GM12801 (cell line): ENCODE measurements around the gene PITPNC1.
A peak's percentile ranks its signal among the peaks of the same experiment; 100 is the strongest.

Source experiments
- TF ChIP-seq, protein P1 (sequence below): IDR thresholded peaks from one replicate; pipeline ENCODE4 v1.5.1; 2011; ENCODE audit warnings: control low read depth; ENCODE audit not compliant: insufficient read length; ENCODE audit errors: extremely low read depth

The PITPNC1 gene

DNA sequence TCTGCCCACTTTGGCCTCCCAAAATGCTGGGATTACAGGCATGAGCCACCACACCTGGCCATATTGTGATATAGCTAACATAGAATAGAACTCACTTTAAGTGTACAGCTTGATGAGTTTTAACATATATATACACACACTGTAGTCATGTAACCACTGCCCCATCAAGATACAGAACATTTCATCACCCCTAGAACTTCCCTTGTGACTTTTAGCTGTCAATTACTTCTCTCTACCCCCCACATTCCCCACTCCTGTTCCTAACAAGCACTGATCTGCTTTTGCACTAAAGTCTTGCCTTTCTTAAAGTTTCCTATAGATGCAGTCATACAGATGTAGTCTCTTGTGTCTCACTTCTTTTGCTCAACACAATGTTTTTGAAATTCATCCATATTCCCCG, 93.1 kb downstream of the PITPNC1 start:
- TF ChIP-seq, protein P1, sequence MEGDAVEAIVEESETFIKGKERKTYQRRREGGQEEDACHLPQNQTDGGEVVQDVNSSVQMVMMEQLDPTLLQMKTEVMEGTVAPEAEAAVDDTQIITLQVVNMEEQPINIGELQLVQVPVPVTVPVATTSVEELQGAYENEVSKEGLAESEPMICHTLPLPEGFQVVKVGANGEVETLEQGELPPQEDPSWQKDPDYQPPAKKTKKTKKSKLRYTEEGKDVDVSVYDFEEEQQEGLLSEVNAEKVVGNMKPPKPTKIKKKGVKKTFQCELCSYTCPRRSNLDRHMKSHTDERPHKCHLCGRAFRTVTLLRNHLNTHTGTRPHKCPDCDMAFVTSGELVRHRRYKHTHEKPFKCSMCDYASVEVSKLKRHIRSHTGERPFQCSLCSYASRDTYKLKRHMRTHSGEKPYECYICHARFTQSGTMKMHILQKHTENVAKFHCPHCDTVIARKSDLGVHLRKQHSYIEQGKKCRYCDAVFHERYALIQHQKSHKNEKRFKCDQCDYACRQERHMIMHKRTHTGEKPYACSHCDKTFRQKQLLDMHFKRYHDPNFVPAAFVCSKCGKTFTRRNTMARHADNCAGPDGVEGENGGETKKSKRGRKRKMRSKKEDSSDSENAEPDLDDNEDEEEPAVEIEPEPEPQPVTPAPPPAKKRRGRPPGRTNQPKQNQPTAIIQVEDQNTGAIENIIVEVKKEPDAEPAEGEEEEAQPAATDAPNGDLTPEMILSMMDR, result no peak

DNA sequence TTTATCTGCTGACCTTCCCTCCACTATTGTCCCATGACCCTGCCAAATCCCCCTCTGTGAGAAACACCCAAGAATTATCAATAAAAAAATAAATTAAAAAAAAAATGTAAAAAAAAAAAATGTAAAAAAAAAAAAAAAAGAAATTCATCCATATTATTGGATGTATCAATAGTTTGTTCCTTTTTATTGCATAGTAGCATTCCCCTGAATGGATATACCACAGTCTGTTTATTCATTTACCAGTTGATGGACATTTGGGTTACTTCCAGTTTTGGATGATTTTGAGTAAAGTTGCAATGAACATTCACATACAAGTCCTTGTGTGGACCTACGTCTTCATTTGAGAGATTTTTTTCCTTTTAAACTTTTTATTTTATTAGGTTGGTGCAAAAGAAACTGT, 94.0 kb downstream of the PITPNC1 start:
- TF ChIP-seq, protein P1, result no peak

DNA sequence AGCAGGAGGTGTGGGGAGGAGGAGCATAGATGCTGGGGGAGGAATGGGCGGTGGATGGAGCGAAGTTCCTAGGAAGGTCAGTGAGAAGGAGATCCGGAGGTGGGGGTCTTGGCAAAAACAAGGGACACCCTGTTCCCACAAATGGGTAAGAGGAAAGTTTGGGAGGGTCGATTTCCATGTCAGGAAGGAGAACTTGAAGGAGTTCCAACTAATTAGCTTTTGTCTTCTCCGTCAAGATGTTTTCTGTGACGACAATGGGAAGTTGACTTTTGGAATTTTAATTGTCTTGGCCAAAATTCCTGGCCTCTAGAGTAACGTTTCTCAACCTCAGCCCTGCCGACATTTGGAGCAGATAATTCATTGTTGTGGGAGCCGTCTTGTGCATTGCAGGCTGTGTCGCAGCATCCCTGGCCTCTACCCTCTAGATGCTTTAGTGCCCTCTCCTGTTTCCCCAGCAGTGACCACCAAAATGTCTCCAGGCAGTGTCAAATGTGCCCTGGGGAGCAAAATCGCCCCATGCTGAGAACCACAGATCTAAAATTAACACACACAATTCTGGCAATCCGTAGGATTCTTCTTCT, 97.1 kb downstream of the PITPNC1 start:
- TF ChIP-seq, protein P1, result no peak

DNA sequence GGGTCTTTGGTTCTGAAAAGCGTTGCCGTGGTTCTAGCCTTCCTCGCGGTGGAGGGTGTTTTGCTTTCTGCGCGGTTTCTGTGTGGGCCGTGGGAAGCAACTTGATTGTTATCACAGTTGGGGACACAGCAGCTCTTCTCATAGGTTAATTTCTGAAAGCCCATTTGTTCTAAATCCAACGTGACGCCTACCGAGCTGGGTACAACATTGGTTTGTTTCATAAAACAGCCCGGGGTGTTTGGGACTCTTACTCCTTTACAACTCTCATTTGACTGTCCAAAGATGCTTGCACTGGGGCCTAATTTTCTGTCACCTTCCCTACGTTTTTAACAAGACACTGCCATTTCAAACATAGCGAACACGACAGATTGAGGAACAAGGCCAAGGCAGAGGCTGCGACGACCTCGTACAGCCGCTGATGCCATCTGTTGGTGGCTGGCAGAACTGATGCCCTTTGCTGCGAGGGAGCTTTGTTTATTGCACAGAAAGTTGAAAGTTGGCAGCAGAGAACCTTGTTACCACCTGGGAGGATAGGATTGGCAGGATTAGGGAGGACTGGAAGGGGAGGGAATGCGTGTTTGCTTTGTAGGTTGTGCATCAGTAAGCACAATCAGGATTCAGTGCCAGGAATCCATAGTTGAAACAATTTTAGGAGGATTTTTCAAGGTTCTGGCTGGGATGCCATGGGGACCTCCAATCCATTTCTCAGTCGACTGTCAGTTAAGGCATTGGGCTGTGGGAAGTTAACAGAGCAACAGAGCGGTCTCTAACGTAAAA, 98.3 kb downstream of the PITPNC1 start:
- TF ChIP-seq, protein P1, result peak; percentile 54

DNA sequence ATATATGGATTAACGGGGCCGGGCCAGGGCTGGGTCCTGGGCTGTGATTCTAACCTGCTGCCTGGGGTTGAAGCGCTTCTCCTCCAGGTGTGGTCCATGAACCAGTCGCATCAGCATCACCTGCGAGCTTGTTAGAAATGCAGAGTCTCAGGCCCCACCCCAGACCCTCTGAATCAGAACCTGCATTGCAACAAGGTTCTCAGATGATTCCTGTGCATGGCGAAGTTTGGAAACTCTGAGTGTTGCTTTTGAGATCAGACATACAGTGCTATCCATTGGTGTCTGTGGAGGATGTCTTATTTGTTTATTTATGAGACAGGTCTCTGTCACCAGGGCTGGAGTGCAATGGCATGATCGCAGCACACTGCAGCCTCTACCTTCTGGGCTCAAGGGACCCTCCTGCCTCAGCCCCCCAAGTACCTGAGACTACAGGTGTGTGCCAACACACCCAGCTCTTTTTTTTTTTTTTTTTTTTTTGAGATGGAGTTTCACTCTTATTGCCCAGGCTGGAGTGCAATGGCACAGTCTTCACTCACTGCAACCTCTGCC, 99.8 kb downstream of the PITPNC1 start:
- TF ChIP-seq, protein P1, result no peak

DNA sequence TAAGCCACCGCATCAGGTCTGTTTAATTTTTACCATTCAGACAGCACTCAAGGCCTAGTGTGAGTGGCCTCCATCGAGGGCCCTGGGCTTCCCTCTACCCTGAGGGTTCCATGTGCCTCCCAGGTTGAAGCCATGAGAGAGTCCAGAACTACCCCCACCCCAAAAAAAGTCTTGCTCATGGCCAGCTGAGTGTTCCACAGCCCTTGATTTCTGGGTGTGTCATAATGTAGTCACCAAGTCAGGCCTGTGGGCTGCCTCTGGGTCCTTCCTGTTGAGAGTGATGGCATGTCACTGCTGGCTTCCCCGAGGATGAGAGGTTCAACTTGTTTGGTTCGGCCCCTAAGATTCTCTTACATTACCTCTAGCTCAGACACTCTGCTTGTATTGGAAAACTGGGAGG, 100.6 kb downstream of the PITPNC1 start:
- TF ChIP-seq, protein P1, result no peak

DNA sequence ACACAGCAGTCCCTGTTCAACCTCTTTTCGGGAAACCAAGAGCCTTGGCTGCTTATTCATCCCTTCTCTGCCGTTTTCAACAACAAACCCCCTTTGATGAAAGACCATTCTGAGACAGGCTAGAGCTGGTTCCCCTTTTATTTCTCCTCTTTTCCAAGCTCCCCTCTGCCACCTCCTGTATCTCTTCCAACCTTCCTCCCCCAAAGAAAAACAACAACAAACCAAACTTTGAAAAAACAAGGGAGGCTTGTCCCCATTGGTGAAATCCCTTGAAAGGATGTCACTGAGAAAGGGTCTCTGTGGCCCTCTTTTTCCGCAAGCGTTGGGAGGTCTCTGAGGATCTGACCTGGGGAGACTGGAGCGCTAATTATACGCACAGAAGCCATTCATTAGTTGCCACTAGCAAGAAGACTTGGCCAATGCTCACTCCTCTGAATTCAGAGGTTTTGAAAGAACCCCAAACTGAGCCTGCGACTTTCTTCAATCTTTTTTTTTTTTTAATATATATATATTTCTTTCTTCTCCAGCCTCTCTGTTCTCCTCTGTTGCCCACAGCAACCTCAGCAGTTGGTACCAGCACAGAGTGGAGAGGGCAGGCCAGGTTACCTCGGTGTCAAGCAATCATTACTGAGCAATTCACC, 101.4 kb downstream of the PITPNC1 start:
- TF ChIP-seq, protein P1, result no peak
